ENCODE results near the gene ATP9A.

DNA sequence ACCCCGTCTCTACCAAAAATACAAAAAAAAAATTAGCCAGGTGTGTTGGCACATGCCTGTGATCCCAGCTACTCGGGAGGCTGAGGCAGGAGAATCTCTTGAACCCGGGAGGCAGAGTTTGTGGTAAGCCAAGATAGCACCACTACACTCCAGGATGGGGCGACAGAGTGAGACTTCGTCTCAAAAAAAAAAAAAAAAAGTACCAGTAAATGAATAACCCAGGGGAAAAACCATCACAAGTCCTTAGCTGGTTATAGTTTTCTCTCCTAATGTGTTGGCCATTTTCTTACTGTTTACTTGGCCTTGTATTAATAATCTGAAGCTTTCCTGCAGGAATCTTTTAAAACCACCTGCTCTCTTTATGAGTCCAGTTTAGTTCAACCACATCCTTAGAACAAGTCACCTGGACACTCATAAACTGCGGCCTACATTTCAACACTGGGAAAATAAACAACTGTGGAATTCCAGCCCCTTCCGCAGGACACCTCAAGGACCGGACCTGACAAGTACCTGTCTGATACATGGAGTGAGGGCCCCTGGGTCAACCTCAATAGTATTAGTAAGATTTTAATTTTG is 102.6 kb downstream of the ATP9A start:
- no peak for TF ChIP-seq POLR2AphosphoS5 (IDR thresholded peaks at IDR 0.05; ENCODE audit: low read depth, low read length)
- TF ChIP-seq POLR2A (IDR thresholded peaks at IDR 0.05; ENCODE audit: borderline replicate concordance, extremely low read depth, insufficient read depth, insufficient read length): no peak
- TF ChIP-seq, protein P1, sequence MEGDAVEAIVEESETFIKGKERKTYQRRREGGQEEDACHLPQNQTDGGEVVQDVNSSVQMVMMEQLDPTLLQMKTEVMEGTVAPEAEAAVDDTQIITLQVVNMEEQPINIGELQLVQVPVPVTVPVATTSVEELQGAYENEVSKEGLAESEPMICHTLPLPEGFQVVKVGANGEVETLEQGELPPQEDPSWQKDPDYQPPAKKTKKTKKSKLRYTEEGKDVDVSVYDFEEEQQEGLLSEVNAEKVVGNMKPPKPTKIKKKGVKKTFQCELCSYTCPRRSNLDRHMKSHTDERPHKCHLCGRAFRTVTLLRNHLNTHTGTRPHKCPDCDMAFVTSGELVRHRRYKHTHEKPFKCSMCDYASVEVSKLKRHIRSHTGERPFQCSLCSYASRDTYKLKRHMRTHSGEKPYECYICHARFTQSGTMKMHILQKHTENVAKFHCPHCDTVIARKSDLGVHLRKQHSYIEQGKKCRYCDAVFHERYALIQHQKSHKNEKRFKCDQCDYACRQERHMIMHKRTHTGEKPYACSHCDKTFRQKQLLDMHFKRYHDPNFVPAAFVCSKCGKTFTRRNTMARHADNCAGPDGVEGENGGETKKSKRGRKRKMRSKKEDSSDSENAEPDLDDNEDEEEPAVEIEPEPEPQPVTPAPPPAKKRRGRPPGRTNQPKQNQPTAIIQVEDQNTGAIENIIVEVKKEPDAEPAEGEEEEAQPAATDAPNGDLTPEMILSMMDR (IDR thresholded peaks at IDR 0.05 in 2 of 3, conservative IDR thresholded peaks at IDR 0.05 in 1 of 3; ENCODE audit: borderline replicate concordance in 1 of 3, insufficient read depth in 1 of 3, low read depth in 2 of 3, low read length in 2 of 3): no peak
- TF ChIP-seq YY1 (IDR thresholded peaks at IDR 0.05; ENCODE audit: extremely low read depth, insufficient replicate concordance, low read depth, low read length): no peak
- TF ChIP-seq SIN3A (IDR thresholded peaks at IDR 0.05; ENCODE audit: low read depth): no peak
- no peak for TF ChIP-seq EZH2 (IDR thresholded peaks at IDR 0.05)
- TF ChIP-seq, protein P2, sequence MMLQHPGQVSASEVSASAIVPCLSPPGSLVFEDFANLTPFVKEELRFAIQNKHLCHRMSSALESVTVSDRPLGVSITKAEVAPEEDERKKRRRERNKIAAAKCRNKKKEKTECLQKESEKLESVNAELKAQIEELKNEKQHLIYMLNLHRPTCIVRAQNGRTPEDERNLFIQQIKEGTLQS (IDR thresholded peaks at IDR 0.05): no peak

All from HCT116 (cell line).